Measurements from ENCODE around the gene FEZF2.

The FEZF2 gene

DNA sequence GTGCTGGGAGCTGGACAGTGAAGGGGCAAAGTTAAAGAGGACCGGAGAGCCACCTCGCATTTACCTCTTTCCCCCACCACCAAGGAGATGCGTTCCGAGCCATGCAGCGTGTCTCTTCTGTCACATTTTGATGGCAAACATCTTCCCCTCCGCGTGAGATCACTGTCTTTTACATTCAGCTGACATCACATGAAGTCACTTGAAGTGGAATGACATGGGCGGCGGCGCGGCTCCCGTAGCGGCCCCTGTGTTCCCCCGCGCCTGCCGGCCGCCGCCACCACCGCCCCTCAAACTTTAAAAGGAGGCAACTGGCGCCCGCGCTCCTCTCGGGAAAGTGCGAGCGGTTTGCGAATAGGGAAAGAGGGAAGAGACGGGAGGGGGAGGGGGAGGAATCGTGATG lies at the start of gene FEZF2:
Gene FEZF2, minus strand, starts transcription at position 336 of the 400 bp plus-strand sequence. CDS start 682 bp downstream, outside the sequence.
- DNase-seq = no peak

DNA sequence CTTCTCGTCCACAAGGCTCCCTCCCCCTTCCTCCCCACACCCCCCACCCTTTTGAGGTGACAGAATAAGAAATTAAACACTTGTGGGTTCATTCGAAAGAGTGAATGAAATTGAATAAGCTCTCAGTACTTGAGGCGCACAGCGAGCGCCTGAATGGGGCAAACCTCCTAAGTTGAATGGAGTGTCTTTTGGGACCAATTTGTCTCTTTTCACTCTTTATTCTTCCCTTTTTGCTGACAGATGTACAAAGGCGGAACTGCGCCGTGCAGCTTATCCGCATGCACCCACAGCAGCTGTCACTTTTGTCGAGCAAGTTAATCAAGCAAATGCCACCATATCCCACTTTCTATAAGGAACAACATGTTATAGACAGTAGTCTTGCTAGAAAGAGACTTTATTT lies 47.9 kb upstream of the FEZF2 start:
- DNase-seq = no peak

DNA sequence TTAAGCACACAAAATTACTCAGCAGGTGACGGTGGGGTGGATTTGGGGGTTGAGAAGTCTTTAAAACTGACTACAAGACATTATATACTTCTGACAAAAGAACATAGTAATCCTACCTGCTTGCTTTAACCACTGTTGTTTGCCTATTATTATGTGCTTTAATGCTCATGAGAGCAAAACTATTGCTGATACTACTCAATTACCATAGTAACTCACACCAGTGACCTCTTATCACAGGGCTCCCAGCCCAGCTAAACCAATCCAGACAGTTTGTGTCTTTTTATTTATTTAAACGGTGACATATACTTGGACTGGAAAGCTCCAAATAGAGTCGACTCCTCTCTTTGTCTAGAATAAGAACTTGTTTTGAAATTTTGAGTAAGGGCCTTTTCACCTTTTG lies 42.8 kb upstream of the FEZF2 start:
- no peak for DNase-seq

DNA sequence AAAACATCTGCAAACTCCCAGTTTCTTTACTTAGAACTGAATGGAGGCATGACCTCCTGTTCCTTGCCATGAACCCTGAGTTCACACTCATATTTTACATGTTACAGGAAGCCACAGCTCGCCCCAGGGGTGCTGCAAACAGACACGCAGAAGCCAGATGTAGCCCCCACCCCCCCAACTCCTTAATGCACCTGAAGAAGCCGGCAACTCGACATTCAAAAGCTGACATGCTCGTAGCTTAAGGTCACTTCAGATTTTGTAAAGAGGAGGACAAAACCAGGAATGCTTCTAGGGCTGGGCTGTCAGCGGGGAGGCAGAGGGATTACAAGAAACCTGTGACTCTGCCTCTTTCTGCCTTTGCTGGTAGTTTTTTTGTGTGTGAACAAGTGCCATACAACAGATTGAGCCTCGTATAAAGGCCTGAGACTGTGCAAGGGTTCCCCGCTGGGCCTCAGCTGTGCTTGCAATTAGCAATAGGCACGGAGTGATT lies 42.0 kb upstream of the FEZF2 start:
- DNase-seq = no peak

DNA sequence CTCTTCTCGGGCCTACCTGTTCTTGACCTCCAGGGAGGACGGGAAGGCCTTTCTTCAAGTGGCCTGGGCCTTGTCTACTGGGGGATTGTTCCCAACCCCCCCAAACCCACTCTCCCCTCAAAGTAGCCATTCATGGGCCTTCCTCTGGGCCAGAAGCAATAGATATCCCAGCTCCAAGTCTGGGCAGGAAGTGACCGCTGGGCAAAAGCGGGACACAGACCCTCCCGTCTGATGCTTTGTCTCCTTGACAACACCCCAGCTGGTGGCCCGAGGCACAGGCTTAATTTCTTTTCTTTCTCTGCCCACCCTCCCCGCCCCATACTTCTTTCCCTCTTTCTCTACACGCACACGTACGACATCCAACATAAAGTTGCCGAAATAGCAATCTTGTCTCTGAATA lies 41.4 kb upstream of the FEZF2 start:
- no peak for DNase-seq

DNA sequence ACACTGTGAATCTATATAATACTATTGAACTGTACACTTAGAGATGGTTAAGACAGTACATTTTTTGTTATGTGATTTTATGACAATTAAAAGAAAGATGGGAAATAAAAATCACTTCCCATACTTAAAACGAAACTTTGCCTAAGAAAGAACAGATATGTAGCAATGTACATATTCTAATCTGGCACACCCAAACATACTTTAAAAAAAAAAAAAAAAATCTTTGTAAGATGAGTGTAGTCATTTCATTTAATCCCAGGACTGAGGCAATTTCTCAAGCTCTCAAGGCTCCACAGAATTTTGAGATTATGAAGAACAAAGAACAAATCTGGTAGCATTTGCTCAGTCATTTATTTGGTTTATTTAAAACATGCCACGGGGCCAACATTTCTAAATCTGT lies 40.3 kb upstream of the FEZF2 start:
- DNase-seq = no peak

DNA sequence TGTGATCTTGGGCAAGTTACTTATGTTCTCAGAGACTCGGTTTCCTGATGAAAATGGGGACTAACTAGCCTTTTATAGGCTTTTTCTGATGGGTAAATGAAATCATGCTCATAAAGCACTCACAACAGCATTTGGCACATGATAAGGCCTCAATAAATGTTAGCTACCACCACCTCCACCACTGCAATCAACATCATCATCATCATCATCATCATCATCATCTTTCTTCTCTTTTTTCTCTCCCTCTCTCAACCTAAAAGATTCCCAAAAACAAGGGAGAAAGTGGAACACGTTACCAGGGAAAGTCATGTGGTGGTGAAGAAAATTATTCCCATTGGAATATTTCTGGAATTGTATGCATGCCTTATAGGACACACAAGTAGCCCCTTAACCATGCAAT lies 33.6 kb upstream of the FEZF2 start:
- no peak for DNase-seq

DNA sequence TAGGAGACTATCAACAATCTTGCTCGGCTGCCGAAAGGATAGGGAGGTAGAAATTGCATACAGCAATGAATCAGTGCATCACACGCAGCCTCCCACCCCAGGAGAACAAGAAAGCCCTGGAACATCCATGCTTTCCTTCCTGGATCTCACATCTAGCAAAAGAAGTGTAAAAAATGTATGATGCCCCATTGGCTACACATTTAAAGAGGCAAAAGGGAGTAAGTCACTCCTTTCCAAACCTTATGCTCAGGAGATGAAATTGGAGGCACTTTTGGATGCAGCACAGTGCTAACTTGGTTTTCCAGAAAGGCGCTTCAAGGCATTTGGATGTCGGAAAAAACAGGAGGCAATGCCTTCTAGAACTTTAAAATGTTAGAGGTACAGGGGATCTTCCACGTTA lies 32.2 kb upstream of the FEZF2 start:
- no peak for DNase-seq

DNA sequence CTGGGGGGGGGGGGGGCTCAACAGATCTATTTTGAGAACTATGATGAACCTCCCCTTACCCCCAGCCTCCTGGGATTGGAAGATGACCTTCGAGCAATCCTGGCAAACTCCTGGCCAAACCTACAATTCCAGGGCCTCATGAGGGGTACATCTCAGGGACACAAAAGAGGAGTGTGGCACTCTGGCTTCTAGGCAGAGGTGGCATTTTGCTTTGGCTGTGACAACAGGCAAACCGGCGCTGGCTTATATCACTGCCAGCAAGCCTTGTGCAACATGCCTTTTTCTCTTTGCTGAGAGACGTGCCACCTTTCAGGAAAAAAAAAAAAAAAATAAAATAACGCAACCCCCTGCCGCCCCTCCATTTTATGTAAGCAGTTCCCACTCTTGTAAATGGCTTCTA lies 31.8 kb upstream of the FEZF2 start:
- DNase-seq = no peak

DNA sequence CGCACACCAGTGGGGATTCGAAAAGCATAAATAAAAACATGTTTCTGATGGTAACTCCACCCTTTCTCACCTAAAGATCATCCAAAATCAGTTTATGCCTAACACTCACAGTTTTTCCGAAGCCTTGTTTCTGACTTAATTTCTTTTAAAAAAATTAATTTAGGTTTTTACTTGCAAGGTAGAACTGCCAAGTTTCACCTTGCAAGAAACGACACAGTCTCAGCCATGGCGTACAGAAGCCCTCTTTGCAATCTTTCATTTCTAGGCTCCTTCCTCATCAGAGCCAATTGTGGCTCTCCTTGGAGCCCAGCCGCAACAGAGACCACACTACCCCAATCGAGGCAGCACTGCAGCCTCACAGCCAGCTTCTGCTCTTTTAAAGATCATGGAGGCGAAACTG lies 31.0 kb upstream of the FEZF2 start:
- no peak for DNase-seq

DNA sequence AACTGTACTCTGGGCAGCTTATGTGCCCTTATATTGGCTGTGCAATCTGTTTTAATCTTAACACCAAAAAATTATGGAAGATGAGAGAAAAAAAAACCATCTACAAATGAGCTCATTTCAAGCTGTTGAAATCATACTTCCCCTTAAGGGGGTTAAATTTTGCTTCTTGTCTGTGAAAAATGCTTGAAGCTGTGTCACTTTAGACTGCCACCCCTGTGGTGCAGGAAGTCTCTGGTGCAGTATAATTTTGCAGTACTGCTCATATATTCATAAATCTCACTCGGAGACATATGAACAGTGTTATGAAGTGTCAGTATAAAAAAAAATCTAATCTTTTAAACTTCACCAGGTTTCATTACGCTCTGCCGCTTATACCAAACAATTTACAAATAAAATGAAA lies 30.4 kb upstream of the FEZF2 start:
- DNase-seq = no peak

DNA sequence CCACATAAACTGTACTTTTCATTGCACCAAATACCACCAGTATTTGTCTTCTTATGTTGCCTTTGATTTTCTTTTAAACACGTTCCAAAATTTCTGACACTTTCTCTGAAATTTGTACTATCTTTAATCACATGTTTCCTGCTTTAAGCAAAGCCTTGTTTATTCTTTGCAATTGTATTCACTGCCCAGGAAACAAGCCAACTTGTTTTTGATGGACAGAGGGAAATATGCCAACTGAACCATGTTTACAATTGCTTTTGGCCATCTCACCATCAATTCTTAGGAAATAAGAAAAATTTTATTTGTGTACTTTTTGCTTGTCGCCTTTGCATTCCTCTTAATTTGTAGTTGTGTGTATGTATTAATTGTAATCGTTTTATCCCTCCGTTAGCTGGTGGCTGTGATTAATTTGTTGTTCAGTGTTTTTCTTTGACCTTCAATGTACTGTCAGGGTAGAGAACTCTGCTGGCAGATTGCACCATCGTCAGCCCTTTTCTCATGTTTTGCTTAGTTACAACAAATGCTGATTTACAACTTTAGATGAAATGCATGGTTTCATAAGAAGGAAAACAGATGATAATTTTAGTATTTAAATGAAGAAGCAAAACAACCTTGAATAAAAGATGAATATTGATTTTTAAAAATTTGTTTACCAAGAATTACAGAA lies 19.4 kb upstream of the FEZF2 start:
- DNase-seq = no peak

DNA sequence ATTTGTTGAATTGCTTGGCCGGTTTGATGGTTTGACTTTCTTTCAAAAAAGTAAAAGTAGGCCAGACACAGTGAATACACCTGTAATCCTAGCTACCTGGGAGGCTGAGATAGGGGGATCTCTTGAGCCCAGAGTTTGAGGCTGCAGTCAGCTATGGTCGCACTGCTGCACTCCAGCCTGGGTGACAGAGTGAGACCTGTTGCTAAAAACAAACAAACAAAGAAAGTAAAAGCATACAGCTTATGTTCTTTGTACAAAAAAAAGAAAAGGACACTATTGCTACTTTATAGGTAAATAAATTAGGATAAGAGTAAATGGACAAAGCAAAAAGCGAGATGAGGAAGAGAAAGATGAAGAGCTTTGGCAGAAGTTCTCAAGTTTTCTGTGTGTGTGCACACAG lies 13.9 kb upstream of the FEZF2 start:
- DNase-seq = no peak

DNA sequence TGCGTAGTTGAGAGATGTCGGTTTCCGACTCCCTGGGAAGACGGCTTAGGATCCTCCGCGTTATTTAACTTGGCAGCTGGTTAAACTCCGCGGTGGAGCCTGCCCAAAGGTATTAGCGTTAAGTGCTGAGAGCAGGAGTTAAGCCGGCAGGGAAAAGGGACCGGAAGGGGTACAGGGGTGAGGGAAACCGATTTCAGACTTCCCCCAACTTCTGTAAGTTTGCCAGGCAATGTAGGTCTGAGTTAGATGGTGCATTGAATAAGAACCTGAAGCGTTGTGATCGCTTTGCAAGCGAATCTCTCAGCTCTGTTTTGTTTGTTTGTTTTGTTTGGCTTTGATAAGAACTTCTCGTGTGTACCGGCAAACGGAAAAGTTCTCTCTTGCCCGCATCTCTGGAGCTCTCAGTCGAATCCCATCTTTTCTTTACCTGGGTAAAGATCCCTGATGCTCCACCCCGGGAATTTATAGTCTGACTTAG lies 6.0 kb upstream of the FEZF2 start:
- no peak for DNase-seq

DNA sequence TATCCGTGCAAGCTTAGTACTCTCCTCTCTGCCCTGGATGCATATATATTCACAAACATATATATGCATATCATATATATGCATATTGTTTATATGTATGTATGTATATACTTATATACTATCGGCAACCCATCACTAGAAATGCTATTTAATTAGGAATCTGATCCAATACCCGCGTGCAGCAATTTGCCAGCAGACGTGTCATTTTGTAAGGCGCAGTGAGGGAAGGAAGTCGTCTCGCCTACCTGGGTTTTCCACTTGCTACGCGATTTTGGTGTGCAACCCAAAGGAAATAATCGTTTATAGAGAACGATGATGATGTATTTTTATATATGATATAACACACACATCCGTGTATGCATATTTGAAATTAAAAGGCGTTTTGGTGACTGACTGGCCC lies 5.6 kb upstream of the FEZF2 start:
- DNase-seq = no peak

DNA sequence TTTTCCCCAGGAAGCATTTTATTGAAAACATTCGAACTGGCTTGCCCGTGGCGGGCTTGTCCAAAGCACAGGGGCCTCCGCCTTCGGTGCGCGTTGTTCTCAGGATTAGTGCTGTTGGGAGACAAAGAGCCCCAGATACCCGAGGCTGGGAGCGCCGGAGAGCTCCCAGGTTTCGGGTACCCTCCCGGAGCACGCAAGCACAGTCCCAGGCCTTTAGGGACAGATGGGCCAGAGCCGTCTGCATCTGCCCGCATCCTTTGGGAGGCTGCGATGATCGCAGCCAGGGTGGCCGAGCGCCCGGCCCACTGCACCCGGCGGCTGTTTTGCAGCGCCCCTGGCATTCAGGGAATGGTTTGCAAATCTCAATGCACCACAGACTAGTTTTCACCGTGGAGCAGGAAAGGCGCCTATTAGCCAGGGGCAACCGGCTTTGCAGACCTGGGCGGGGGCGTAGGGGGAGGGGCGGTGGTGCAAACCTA lies 5.0 kb upstream of the FEZF2 start:
- DNase-seq = no peak

DNA sequence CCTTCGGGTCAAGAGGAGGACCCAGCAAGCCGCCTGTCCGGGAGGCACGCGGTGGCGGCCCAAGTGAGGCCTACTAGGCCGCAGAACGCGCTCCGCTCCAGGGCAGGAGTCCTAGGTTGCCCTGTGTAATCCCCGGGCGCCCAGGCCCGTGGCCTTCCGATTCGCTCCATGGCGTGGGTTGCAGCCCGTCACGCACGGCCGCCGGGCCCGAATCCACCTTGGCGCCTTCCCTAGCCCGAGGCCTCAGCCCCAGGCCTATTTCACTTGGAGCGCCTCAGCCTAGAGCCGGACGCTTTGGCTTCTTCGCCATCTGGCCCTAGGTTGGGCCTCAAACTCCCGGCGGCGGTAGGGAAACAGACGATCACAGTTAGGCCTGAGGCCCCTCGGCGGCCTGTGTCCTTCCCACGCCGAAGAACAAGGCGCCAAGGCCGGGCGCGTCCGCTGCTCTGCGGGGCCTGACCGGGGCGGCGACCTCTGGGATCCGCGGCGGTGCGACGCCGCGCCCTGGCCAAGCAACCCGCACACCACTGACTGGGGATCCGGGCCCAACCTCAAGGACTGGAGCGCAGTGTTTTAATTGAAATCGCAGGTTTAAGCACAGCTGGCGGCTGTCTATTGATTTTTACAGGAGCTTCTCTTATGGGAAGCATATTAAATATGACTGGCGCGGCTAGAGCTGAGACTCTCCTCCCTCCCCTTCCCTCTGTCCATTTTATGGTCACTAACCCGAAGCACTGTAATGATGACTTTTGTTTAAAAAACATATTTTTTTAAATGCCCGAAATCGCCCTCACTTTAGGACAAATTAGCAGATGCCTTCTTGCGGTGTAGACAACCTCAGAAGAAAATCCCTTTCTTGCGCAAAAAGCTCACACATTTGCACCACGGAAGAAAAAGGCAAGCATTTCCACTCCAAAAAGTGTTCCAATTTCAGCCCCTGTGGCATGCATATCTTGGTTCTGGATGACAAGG lies 3.8 kb upstream of the FEZF2 start:
- DNase-seq = no peak

DNA sequence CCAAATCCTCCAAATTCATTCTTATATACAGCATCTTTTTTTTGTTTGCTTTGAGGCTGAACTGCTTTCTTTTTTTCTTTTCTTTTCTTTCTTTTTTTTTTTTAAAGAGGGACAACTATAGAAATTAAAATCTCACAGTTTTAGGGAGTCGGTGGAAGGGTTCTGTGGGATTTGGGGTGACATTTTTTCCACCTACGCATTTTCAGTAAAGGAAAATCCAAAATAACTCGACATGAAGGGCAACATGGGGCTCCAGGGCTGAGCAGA lies 3.0 kb upstream of the FEZF2 start:
- no peak for DNase-seq

DNA sequence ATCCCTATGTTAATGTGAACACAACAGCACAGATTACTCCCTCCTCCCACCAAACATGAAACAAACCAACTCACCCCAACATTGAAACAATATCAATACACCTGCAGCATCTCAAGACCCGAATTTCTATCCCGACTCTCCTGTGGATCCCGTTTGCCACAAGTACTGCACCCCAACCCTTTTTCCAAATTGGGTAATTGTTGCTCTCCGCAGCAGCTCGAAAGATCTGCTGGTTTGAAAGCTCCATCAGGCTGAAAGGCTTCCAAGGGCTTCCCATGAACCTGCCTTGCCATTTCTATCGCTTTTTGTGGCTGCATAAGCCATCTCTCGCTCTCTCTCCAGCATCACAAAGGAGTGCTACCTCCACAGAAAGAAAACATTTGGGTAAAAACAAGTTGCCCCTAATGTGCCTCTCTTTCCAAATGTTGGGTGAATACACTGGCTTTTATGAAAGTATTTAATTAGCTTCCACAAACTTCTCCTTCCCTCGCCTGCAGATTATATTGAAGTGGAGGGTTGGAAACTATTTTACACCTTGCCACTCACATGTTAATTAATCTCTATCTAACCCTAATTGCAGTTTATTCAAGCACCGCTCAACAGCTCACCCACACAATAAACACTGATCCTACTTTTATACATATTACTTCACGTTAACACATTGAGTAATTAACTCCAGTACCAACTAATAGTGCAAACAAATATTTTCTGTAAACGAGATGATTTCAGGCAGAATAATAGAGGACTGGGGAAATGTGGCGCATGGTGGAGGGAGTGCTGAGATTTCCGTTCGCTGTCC lies 2.5 kb upstream of the FEZF2 start:
- no peak for DNase-seq

DNA sequence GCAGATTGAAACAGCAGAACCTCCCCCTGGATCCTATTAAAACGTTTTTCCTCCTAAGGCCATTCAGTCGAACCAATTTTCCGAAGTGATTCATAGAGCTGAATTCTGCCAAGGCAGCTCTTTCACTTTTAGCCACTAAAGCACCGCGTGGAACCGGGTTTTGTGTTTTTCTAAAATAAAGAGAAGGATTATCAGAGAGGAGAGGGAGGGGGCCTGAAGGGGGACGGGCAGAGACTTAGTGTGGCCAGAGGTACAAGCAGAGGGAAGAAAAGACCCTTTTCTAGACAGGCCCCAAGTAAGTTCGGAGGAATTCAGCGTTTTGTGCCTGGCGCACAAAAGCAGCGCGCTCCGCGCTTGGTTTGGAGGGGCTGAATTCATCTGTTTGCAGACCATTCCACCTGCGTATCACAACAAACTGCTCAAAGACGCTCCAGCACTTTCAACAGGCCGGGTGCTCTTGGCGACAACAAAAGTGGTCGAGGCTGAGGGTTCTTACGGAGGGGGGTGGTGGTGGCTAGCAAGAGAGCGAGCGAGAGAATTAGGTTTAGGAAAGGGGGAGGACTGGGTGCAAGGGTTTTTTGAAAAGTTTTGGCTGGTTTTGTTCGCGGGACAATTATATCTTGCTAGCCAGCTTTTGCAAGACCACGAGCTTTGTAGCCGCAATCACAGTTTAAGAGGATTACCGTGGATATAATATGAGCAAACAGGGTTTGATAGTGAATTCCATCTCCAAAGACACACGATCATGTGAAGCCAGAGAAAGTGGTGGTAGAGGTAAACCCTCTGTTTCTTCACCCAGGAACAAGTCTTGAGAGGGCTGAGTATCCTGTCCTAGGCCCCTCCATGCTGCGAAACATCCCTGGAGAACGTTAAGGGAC lies 1.2 kb upstream of the FEZF2 start:
- DNase-seq = no peak

DNA sequence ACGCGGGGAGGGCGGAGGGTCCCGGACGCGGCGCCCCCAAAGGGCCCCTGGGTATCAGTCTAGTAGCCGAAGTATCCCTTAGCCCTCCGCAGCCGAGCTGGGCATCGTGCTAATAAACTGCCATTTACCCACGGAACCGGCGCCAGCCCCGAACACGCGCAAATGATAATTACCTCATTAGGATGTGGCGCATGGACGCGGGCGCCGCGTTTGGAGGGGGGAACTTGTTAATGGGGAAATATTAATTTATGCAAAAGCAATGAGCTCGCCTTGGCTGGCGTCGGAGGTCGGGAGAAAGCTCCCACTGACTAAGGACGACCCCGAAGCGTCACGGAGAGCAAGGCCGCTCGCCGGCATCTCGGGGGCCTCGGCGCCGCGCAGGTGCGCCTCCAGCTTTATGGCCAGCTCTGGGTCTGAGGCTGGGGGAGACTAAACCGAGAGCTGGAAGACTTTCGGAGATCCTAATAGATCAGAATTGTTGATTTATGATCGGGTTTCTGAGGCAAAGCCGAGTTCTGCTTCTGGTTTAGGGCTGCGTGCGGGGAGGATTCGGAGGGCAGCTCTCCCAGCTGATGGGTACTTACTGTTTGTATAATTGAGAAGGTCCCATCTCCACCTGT lies 474 bp upstream of the FEZF2 start:
- no peak for DNase-seq

DNA sequence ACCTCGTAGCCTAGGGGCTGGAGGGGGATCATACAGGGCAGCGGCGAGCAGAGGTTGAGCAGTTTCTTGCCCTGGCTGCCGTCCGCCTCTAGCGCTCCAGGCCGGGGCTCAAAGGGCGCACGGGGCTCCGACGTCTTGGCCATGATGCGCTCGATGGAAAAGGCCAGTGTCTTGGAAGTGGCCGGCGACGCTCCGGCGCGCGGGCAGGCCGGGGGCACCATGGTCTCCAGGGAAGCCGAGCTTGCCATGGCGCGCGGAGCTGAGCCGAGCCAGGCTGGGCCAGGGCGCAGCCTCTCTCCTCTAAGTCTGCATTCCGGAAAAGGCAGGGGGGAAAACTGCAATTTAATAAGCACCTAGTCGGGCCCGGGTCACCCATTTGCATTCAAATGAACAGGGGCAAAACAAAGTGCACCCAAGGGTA lies 719 bp downstream of the FEZF2 start:
- DNase-seq = no peak

All from activated CD8-positive, alpha-beta memory T cell treated with anti-CD3 and anti-CD28 coated beads for 24 hours (primary cell).